NCI-H2029 (cell line): ENCODE results near the gene TUBA4B.
"Not testable (repeated sequence)": the region's sequence is repeated elsewhere in the genome, so short reads cannot be mapped to it uniquely, and the experiment has no call there.

Experiments used
- DNase-seq: peaks from one replicate; lab custom pipeline; 2025; lab: John Stamatoyannopoulos, UW

TUBA4B gene

DNA sequence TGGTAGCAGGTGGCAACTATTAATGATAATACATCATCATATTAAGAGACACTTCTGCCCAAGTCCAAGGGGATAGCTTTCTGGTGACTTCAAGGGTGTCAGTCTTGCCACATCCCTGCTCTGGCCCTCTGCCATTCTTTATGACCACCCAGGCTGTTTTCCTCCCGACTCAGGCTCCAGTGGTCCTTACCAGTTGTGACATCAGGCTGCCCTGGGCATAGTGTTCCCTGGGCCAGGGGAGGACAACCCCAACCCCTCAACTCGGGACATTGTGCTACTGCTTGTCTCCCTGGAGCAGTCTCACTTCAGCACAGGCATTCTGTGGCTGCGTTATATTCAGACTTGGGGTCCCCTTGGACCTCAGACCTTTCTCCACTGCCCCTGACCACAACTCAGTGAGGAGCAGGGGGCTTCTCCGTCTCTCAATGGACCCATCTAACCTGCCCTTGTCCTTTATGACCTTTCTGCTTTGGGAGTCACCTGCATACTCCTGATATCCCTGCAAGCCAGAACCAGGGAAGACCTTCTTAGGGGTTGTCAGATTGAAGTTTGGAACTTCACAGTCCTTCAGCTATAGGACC lies 39.0 kb downstream of the TUBA4B start:
- no peak for DNase-seq

DNA sequence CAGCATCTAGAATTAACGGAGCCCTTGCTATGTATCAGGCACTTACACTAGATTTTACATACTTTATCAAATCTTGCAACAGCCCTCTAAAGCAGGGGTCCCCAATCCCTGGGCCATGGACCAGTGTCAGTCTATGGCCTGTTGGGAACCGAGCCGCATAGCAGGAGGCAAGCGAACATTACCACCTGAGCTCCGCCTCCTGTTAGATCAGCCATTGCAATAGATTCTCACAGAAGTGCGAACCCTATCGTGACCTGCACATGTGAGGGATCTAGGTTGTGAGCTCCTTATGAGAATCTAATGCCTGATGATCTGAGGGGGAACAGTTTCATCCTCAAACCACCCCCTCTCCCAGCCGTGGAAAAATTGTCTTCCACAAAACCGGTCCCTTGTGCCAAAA lies 39.6 kb downstream of the TUBA4B start:
- no peak for DNase-seq

DNA sequence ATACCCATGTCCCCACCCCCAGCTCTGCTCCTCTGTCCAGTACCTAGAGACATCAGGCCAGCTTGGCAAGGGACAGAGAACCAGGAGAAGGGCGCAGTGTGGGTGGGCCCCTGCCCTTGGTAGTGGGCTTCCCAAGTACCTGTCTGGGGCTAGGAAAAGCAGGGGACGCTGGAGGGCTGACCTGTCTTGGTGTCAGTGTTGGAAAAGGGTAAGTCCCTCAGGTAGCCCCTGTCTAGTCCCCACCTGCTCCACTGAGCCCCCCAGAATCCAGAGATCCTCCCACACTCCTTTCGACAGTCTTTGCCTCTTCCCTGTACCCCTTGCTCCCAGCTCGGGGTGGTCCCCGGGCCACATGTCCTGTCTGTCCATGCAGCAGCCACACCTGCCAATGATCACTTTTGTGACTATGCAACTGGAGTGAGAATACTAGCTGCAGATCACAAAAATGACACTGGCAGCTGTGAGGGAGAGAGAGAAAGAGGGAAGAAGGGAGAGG lies 40.7 kb downstream of the TUBA4B start:
- no peak for DNase-seq

DNA sequence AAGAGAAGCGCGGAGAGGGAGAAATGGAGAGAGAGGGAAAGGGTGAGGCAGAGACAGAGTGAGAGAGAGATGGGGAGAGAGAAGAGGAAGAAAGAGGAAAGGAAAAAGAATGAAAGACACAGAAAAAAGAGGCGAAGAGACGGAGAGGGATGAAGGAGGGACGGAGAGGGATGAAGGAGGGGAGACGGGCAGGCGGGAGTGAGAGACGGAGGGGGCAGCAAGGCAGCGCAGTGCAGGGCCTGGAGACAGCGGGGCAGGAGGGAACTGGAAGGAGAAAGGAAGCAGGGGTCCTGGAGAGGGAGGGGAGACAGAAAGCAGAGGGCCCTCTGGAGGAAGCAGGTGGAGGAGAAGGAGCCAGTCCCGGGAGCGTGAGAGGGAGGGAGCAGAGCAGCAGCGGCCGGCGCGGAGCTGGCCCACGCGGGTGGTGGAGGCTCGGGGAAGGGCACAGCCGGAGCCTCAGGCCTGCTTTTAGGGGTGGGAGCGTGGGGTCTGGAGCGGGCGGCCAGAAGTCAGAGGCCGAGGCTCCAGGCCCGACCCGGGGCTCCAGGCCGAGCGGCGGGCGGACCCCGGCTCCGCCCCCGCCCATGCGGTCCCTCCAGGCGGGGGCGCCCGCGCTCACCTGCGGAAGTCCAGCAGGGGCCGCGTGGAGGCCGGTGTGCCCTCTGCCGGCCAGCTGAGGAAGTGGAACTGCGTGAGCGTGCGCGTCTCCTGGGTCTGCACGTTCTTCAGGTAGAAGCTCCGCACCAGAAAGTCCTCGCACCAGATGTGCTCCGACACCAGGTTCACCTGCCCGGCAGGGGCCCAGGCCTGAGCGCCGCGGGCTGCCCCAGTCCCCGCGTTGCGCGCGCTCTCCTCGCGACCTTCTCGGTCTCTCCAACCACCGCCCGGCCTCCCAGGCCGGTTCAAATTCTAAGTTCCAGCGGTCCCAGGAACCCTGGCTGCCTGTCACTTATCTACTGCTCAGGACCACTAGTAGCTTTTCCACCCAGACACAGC lies 41.6 kb downstream of the TUBA4B start:
- peak; percentile 73 for DNase-seq

DNA sequence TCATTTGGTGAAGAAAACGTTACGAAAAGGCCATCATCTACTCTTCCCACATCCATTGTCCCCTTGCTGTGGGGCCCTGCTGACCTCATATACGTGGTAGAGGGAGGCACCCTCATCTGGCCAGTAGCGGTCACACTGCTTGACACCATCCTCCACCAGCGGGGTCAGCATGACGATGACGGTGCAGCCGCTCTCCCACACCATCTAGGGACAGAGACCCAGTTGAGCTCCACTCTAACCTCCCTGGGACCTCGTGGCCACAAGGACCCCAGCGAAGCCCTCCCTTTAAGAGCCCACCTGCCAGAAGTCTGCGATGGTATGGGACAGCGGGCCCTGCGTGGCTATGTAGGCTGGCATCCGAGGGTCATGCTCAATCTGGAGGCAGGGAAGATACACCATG lies 43.1 kb downstream of the TUBA4B start:
- no peak for DNase-seq

DNA sequence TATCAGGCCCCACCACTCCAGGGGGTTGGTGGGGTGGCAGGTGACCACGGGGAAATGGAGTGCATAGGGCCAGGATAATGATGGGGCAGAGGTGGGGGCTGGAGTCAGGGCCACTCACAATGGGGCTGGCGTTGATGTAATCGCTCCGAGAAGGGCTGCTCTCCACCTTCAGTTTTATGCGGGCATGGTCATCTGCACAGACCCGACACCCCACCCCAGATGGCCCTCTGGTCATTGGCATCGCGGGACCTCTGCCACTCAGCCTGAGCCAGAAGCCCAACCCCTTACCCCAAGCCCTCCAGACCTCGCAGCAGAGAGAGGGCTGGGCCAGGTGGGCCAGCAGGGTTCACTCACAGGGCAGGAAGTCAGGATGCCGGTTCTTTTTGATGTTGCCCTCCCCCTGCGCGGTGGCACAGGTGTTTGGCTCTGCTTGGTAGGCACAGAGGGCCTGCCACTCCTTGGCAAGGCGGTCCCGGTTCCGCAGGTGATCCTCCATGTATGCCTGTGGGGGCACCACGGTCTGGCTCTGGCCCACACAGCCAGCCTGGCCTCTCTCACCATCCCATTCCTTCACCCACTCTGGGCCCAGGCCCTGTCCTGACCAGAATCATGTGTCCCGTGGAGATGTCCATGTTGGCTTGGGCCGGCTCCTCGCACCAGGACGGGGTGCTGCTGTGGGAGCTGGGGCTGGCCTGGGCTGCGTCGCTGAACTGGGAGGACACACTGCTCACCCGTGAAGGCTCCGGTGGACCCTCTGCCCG lies 43.8 kb downstream of the TUBA4B start:
- DNase-seq = no peak

DNA sequence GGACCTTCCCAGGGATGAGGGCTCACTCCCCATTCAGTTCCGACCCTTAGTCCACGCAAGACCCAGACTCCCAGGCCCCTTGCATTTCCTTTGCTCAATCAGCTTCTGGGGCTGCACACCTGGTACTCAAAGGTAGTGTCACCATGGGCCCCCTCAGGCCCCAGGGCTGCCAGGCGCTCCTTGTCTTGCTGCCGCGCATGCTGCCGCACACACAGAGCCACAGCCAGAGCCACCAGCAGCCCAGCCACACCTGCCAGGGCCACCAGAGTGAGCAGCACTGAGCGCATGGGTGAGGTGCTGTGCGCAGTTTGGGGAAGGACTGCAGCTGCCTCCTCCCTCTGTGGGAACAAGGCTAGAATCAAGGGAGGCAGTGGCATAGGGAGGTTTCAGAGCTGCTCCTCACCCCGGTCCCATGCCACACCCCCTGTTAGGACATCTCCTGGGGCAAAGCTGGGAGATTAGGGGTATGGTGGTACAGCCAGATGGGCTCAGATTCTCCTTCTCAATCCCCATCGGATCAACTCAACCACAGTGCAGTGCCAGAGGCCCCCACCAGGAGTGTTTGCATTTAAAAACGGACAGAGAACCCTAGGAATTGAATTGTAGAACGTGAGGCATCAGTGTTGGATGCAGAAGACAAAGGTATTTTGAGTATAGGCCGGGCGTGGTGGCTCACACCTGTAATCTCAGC lies 44.9 kb downstream of the TUBA4B start:
- DNase-seq = no peak

DNA sequence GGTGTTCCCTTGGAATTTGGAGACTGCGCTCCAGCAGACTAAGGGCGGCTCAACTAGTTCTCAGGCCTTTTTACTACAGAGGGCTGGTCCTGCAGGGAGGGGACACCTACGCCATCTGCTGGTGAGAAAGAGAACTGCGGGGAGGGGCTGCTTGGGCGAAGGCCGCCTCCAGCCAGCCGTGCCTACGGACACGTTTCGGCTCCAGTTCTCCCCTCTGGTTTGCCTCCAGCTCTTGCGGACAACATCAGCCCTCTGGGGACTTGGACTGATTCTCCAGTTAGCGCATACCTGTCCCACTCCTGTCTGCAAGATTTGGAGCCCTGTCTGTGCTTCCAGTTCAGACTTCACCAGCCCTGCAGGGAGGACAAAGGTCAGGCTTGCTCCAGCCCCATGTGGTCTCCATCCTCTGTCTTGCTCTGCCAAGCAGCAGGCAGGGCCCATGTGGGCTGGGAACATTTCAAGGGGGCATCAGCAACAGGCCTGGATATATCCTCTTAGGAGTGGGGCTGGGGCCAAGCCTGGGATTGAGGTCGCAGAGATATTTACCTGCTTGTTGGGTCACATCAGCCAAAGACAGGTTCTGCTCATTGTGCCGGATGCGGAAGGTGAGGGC lies 45.8 kb downstream of the TUBA4B start:
- peak; percentile 48 for DNase-seq

DNA sequence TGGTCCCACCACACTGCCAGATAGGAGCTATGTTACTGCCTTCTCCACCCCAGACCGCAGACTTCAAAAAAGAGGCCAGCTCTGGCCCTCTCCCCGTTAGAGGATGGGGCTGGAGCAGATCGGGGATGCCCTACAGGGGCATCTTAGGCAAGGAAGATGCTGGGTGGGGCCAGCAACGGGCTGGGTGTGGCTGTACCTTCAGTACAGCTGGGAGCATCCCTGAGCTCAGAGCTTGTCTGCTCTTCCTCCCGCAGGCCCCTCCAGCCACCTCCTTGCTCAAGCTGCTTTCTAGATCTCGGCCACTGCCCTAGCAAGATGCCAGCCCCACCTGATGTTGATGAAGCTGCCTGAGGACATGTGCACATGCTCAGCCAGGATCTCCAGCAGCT lies 46.3 kb downstream of the TUBA4B start:
- DNase-seq = no peak

DNA sequence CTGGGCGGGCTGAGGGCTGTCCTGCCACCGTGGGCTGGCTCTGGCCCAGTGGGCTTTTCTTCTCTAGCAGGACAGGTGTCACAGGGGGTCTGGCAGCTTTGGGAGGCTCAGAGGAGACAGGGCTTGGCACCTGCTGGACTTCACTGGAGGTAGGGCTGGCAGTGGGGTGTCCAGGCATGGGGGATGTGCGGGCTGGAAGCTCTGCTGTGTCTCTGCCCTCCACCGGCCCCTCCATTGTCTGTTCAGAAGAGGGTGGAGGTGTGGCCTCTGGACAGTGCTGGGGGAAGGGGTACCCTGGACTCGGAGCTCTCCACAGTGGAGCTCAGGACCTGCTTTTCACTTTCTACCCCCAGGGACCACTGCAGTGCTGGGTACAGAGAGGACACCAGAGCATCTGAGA lies 47.0 kb downstream of the TUBA4B start:
- DNase-seq = no peak

DNA sequence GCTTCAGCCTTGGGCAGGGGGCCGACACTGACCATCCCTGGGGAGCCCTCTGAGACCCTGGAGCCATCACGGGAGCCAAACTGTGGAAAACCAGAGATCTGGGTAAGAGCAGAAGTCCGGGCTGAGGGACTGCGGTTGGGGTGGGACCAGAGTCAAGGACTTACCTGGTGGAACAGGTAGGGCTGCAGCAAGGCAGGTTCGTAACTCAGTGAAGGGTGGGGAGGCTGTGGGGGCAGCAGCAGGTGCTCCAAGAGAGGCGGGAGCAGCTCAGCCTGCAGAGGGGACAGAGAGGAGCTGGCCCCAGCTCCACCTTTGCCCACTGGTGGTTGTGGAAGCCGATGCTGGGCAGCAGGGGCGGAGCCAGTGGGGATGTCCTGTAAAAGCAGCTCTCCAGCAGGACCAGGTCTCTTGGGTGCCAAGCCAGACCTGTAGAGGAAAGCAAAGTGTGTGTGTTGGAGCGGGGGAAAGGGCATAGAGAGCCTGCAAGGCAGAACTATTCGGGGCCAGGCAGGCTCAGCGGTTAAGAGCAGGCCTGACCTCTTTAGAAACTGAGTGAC lies 49.4 kb downstream of the TUBA4B start:
- DNase-seq = no peak

DNA sequence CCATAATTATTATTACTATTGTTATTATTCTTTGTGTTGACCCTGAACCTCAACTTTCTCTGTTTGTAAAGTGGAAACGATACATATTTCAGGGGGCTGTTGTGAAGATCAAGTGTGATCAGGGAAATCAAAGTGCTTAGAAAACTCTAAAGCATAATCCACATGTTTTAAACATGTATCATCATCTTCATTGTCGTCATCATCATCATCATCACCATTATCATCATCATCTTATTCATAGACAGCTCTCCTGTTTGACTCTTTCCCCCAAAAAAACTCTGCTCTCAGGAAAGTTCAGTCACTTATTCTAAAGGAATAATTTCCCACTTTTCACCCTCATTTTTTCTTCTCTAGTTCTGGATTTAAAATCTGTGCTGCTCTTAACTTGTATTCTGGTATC lies 51.2 kb downstream of the TUBA4B start:
- DNase-seq = no peak

DNA sequence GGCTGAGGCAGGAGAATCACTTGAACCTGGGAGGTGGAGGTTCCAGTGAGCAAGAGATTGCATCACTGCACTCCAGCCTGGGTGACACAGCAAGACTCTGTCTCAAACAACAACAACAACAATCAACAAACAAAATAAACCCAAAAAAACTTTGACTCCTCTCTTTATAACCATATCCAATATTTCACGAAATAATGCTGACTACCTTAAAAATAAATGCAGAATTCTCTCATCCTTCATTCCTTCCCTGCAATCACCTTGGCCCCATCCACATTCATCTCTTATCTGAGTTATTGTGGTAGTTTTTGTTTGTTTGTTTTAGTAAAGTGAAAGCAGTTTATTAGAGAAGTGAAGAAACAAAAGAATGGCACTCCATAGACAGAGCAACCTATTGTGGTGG lies 53.0 kb downstream of the TUBA4B start:
- no peak for DNase-seq

DNA sequence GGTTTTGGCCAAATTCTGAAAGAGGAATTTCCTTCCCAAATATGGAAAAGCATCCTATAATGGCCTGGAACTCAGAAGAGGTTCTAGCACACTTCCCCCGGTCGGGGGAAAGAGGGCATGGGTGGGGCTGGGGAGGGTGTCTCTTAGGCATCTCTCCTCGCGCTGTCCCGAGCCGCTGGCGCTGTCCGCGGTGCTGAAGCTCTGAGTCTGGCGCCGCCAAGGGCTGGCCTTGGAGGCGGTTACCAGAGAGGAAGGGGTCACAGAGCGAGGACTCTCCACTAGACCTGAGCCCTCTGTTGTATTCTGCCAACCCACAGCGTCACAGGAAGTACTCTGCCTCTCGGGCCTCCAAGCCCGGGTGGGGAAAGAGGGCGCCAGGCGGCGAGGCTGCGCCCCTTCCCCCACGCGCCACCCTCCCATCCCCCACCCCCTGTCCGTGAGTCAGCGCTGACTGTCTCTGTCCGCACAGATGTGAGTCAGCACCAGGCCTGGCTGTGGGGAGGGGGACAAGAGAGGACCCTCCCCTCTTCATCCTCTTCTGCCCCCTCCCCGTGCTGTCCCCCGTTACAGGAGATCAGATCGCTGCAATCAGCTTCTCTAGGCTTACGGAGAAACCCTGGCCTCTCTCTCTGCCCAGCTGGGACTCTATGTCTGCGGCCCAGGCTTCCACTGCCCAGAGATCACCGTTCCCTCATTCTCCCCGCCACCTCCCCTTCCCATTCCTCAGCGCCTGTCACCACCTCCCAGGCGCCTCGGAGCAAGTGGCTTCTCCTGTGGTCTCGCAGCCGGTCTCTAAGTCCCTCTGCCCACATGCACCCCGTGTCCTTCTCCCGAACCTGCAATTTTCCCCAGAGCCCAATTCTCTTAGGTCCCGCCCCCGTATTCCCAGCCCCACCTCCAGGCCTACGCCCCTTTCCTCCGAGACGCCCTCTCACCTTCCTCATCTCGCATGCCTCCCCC lies 55.4 kb downstream of the TUBA4B start:
- DNase-seq = no peak

DNA sequence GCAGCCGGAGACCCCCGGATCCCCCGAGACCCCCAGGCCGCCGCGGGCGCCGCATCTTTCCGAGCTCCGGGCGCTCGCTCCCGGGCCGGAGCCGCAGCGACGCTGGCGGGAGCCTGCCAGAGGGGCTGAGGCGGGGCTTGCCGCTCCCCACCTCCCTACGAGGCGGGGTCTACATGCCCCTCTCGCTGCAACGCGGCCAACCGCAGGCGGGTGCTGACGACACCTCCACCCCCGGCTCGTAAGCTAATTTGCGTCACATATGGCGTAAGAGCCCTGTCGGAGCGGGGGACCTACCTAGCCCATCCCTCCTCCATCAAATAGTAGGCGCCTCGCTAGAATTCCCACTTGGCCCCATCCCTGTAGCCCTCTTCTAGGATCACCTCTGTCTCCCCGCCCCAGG lies 56.2 kb downstream of the TUBA4B start, which contains the start of gene PTPRN:
Gene PTPRN (minus strand): TSS at position 124 of the 400 bp plus-strand sequence. CDS start 69 bp downstream, at position 55.
- peak; percentile 14 for DNase-seq

DNA sequence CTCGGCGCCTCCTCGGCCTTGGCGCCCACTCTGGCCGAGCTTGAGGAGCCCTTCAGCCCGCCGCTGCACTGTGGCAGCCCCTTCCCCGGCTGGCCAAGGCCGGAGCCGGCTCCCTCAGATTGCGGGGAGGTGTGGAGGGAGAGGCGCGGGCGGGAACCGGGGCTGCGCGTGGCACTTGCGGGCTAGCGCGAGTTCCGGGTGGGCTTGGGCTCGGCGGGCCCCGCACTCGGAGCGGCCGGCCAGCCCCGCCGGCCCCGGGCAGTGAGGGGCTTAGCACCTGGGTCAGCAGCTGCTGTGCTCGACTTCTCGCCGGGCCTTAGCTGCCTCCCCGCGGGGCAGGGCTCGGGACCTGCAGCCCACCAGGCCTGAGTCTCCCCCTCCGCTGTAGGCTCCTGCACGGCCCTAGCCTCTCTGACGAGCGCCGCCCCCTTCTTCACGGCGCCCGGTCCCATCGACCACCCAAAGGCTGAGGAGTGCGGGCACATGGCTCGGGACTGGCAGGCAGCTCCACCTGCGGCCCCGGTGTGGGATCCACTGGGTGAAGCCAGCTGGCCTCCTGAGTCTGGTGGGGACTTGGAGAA lies 59.7 kb downstream of the TUBA4B start:
- DNase-seq = not testable (repeated sequence)

DNA sequence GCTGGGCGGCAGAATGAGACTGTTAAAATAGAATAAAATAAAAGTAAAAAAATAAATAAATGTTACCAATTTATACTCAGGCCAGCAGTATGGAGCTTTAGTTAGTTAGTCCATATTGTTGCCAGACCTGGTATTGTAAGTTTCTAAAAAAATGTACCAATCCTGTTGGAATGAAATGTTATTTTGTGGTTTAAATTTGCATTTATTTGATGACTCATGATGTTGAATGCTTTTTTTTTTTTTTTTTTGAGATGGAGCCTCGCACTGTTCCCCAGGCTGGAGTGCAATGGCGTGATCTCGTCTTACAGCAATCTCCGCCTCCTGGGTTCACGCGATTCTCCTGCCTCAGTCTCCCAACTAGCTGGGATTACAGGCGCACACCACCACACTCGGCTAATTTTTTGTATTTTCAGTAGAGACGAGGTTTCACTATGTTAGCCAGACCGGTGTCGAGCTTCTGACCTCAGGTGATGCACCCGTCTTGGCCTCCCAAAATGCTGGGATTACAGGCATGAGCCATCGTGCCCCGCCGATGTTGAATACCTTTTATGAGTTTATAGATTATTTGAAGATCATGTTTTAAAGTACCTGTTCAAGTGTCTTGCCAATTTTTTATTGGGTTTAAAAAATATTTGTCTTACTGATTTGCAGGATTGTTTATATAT lies 61.9 kb downstream of the TUBA4B start:
- no peak for DNase-seq
